HepG2 (cell line): ENCODE measurements around the gene FABP6. TPM values are rescaled to one million over a fixed set of nuclear protein-coding genes. Genes with fewer than 3 reads are reported as not detected.
A peak's percentile ranks its signal among the peaks of the same experiment; 100 is the strongest.

Source experiments
- ATAC-seq: fragments of 200-7000 bp; cut with Tn5 transposase; 3 replicates; pipeline ENCODE4 v1.9.1; 2020; ENCODE audit warnings: mild to moderate bottlenecking, moderate library complexity
- BruUV-seq: library from RNA; stranded (reverse); fragments of 400-500 nt; replicated peaks from 2 replicates; lab custom pipeline; 2021; lab: Mats Ljungman, UMichigan
- CTCF ChIA-PET: fragments of 300-600 bp; formaldehyde crosslinking; extraction: SDS; loops from one replicate; lab custom pipeline; 2021; ENCODE audit warnings: low total read pairs, inconsistent platforms, low intra/inter-chr PET ratio; lab: Yijun Ruan, JAX
- POLR2A ChIA-PET: fragments of 350-600 bp; sonication (Branson Sonifier 250); formaldehyde crosslinking; loops from one replicate; lab custom pipeline; 2020; ENCODE audit warnings: antibody characterized with exemption, inconsistent platforms; lab: Yijun Ruan, JAX
- DNase-seq: peaks from one replicate; pipeline ENCODE4 v3.0.0-alpha.2; 2015; ENCODE audit warnings: low spot score
- FAIRE-seq: peaks from 3 replicates; lab custom pipeline; 2011; peaks lifted over from hg19 to GRCh38; lab: Jason Lieb, UNC
- H2AFZ ChIP-seq: one replicate; pipeline ENCODE4 v1.6.1; 2011; ENCODE audit warnings: low read length, inconsistent platforms
- H3K27ac ChIP-seq: fragments of 300-600 bp; 3 replicates; pipeline ENCODE4 v1.8.0; 2011; ENCODE audit warnings: mixed run types, mild to moderate bottlenecking, mixed read lengths, low read length, inconsistent platforms; ENCODE audit not compliant: insufficient read depth; ENCODE audit errors: extremely low read length
- H3K27me3 ChIP-seq, 2 experiments: fragments of 200-600 bp in 1 of 2; 2 replicates in 1 of 2; 3 replicates in 1 of 2; pipeline versions ENCODE4 v1.6.0 to v1.8.0; 2011; ENCODE audit warnings: low read length in 2 of 2, mild to moderate bottlenecking in 2 of 2, moderate library complexity in 2 of 2, inconsistent platforms in 1 of 2; ENCODE audit not compliant: insufficient read depth in 2 of 2, control insufficient read depth in 1 of 2
- H3K36me3 ChIP-seq, 2 experiments: fragments of 200-600 bp in 1 of 2; replicated peaks in 1 of 2; 2 replicates in 1 of 2; 3 replicates in 1 of 2; pipeline versions ENCODE4 v1.5.1 to v1.8.0; 2011; ENCODE audit warnings: low read length in 2 of 2, inconsistent platforms in 1 of 2; ENCODE audit not compliant: insufficient read depth in 2 of 2, control insufficient read depth in 1 of 2
- H3K4me1 ChIP-seq: 2 replicates; pipeline ENCODE4 v1.5.1; 2012; ENCODE audit warnings: low read length, inconsistent platforms; ENCODE audit not compliant: insufficient read depth
- H3K4me2 ChIP-seq: 2 replicates; pipeline ENCODE4 v1.6.0; 2011; ENCODE audit warnings: low read depth, low read length, inconsistent platforms
- H3K4me3 ChIP-seq, 3 experiments: fragments of 200-600 bp in 1 of 3; sonication (generic), shearing (Covaris generic) in 1 of 3; replicated peaks in 1 of 3; 2 replicates each; pipeline ENCODE4 v1.5.1; 2011 to 2016; ENCODE audit warnings: low read length in 3 of 3, inconsistent platforms in 2 of 3, low read depth in 2 of 3, mild to moderate bottlenecking in 2 of 3, control low read depth in 1 of 3, mixed read lengths in 1 of 3; ENCODE audit not compliant: insufficient read depth in 1 of 3
- H3K79me2 ChIP-seq: one replicate; pipeline ENCODE4 v1.6.1; 2011; ENCODE audit warnings: low read length, inconsistent platforms; ENCODE audit not compliant: insufficient read depth
- H3K9ac ChIP-seq: 2 replicates; pipeline ENCODE4 v1.6.0; 2011; ENCODE audit warnings: mild to moderate bottlenecking, low read depth, low read length, inconsistent platforms; ENCODE audit not compliant: insufficient read depth
- H3K9me3 ChIP-seq: 2 replicates; pipeline ENCODE4 v1.5.1; 2012; ENCODE audit warnings: mild to moderate bottlenecking, low read length
- H4K20me1 ChIP-seq: 2 replicates; pipeline ENCODE4 v1.6.0; 2011; ENCODE audit warnings: inconsistent platforms, mild to moderate bottlenecking, low read length, moderate library complexity; ENCODE audit not compliant: insufficient read depth
- ATF6 ChIP-seq: sonication (generic); formaldehyde crosslinking; conservative IDR thresholded peaks from 2 replicates; pipeline ENCODE4 v1.4.0; 2020; ENCODE audit warnings: missing genetic modification reagents
- CTCF ChIP-seq: sonication (generic); formaldehyde crosslinking; IDR thresholded peaks from 2 replicates; pipeline ENCODE4 v1.5.0; 2020; ENCODE audit warnings: mild to moderate bottlenecking, missing genetic modification reagents, moderate library complexity
- HNRNPK ChIP-seq: fragments of 200-400 bp; formaldehyde crosslinking; IDR thresholded peaks from 2 replicates; pipeline ENCODE4 v1.6.1; 2018; ENCODE audit warnings: low read length, low read depth, moderate library complexity, mild to moderate bottlenecking; ENCODE audit not compliant: poor library complexity, severe bottlenecking
- REXO4 ChIP-seq: sonication (generic); formaldehyde crosslinking; IDR thresholded peaks from 2 replicates; pipeline ENCODE4 v1.8.0; 2022; ENCODE audit warnings: missing genetic modification reagents, mild to moderate bottlenecking, borderline replicate concordance
- TFDP1 ChIP-seq: IDR thresholded peaks from 2 replicates; pipeline ENCODE4 v1.6.1; 2016; ENCODE audit warnings: missing compliant biosample characterization, missing genetic modification reagents, borderline replicate concordance
- ZBTB34 ChIP-seq: sonication (generic); formaldehyde crosslinking; IDR thresholded peaks from 2 replicates; pipeline ENCODE4 v1.8.0; 2022; ENCODE audit warnings: mild to moderate bottlenecking, missing genetic modification reagents
- ZMYM3 ChIP-seq: sonication (generic); formaldehyde crosslinking; IDR thresholded peaks from 2 replicates; pipeline ENCODE4 v1.5.1; 2020; ENCODE audit warnings: mild to moderate bottlenecking, missing genetic modification reagents
- ZNF687 ChIP-seq: sonication (generic); formaldehyde crosslinking; IDR thresholded peaks from 2 replicates; pipeline ENCODE4 v1.5.1; 2020; ENCODE audit warnings: mild to moderate bottlenecking, missing genetic modification reagents, moderate library complexity
- ZNF768 ChIP-seq: sonication (generic); formaldehyde crosslinking; IDR thresholded peaks from 2 replicates; pipeline ENCODE4 v1.4.0; 2020; ENCODE audit warnings: missing genetic modification reagents
- WGBS: methylation state at CpG from one replicate; pipeline ENCODE4 v1.1.6; 2017; ENCODE audit warnings: low lambda C conversion rate; 5-methylcytosine and 5-hydroxymethylcytosine counted together
- in situ Hi-C: cut with HindIII; loops from 2 replicates; pipeline ENCODE4 v1.10.0; 2017; ENCODE audit warnings: low pct_unique_long_range_greater_than_20kb; ENCODE audit not compliant: extremely low pct_ligation_motif_present
- intact Hi-C: fragments of 100-400 bp; cut with micrococcal nuclease; formaldehyde crosslinking; loops from one replicate; pipeline ENCODE4 v1.10.0; 2022; ENCODE audit not compliant: unreplicated experiment
- polyA plus RNA-seq, 8 experiments: library from polyadenylated mRNA; depleted of rRNA in 3 of 8; stranded (reverse) in 7 of 8; unstranded in 1 of 8; fragments of >200 nt; fragmentation: Illumina TruSeq in 4 of 8; extraction: Trizol in 4 of 8; gene quantifications; 2 replicates each; pipeline versions ENCODE4 v1.2.1 to v1.2.3, GENCODE V29; 2011 to 2016; ENCODE audit warnings: low read depth in 4 of 8, missing spikeins in 1 of 8, mixed read lengths in 1 of 8; ENCODE audit not compliant: insufficient read depth in 1 of 8
- total RNA-seq, 5 experiments: library from RNA; depleted of rRNA; stranded (reverse); fragments of >200 nt; fragmentation: Illumina TruSeq; extraction: Trizol; gene quantifications; 2 replicates each; pipeline ENCODE4 v1.2.3, GENCODE V29; 2016; ENCODE audit warnings: low read depth in 1 of 5

FABP6 gene
- total and polyA plus RNA-seq, 2 of the 13 experiments (the other 11 are each of a cell fraction or from before 2014, with no cell fraction given) = 0.13 TPM; not detected in 1

GRCh38 chr5:160188141-160189015, 40.9 kb upstream of the FABP6 start:
- H3K27me3 ChIP-seq = peaks cover 0 to 1% of the 10 kb centered on the region in 2 experiments; a peak in 2 of 5 replicates
- intact Hi-C loops = no loop called here
- ChIA-PET POLR2A (interaction anchor here (1.2 kb wide), 1 partner anchor 21 kb away, joined by 3 read pairs; no protein-coding TSS in a partner anchor), CTCF (no interaction called here)
- H2AFZ ChIP-seq = no peak overlapping the region
- H3K9me3 ChIP-seq = no peaks in the 10 kb centered on the region
- peak overlapping the region; percentile 69 for H3K4me2 ChIP-seq
- peak overlapping the region; percentile 30 to 63 (median 40); a peak in 5 of 6 replicates for H3K4me3 ChIP-seq
- 10% methylated on average over 14 of the region's 40 CpGs for WGBS
- H3K36me3 ChIP-seq = no peaks in the 10 kb centered on the region
- no TSS peak for BruUV-seq
- no peaks in the 10 kb centered on the region for H3K4me1 ChIP-seq
- no peak overlapping the region for H3K9ac ChIP-seq
- ATAC-seq = peak; percentile 73
- DNase-seq = no peak
- H3K79me2 ChIP-seq = no peaks in the 10 kb centered on the region
- in situ Hi-C loops = no loop called here
- no peak overlapping the region for H3K27ac ChIP-seq
- no peak for FAIRE-seq
- H4K20me1 ChIP-seq = no peaks in the 10 kb centered on the region
- TF ChIP-seq ZNF768 (CRISPR knock-in tag) = peak; percentile 99
- TF ChIP-seq REXO4 (CRISPR knock-in tag) = no peak
- TF ChIP-seq ZNF687 (CRISPR knock-in tag) = peak; percentile 48
- TF ChIP-seq ZBTB34 (CRISPR knock-in tag) = no peak
- TF ChIP-seq CTCF (CRISPR knock-in tag) = peak; percentile 14; the same call in 1 of the 2 replicates
- peak; percentile 40 for TF ChIP-seq HNRNPK
- TF ChIP-seq ATF6 (CRISPR knock-in tag) = no peak
- TF ChIP-seq TFDP1 = peak; percentile 31; the same call in 1 of the 2 replicates
- TF ChIP-seq ZMYM3 = peak; percentile 81
